Raji (cell line): ENCODE measurements around the gene KISS1.

Experiments
- POLR2A ChIP-seq: IDR thresholded peaks from 2 replicates; pipeline ENCODE4 v1.6.1; 2011; ENCODE audit warnings: low read depth, low read length, control low read depth; ENCODE audit not compliant: insufficient read depth

The KISS1 gene

GRCh38 chr1:204180133-204180532 lies 16.2 kb downstream of the KISS1 start:
- TF ChIP-seq POLR2A = no peak

- no peak for TF ChIP-seq POLR2A
Observed at GRCh38 chr1:204178487-204179281, 17.6 kb downstream of the KISS1 start.

- TF ChIP-seq POLR2A = no peak
Observed at GRCh38 chr1:204177133-204177532, 19.2 kb downstream of the KISS1 start.

- no peak for TF ChIP-seq POLR2A
Observed at GRCh38 chr1:204176049-204176448, 20.2 kb downstream of the KISS1 start.

- TF ChIP-seq POLR2A = no peak
Observed at GRCh38 chr1:204174958-204175357, 21.3 kb downstream of the KISS1 start.

- no peak for TF ChIP-seq POLR2A
Observed at GRCh38 chr1:204172404-204173029, 23.8 kb downstream of the KISS1 start.

GRCh38 chr1:204171751-204172178 lies 24.5 kb downstream of the KISS1 start:
- TF ChIP-seq POLR2A = no peak

- no peak for TF ChIP-seq POLR2A
Observed at GRCh38 chr1:204170494-204171155, 25.7 kb downstream of the KISS1 start.

GRCh38 chr1:204169858-204170257 lies 26.4 kb downstream of the KISS1 start:
- no peak for TF ChIP-seq POLR2A

- no peak for TF ChIP-seq POLR2A
Observed at GRCh38 chr1:204167730-204168129, 28.6 kb downstream of the KISS1 start.

GRCh38 chr1:204166219-204166618 lies 30.1 kb downstream of the KISS1 start, which contains the start of gene REN:
Gene REN, minus strand, starts transcription at chr1:204166337. Its CDS starts 44 bp downstream, at chr1:204166293.
- TF ChIP-seq POLR2A = no peak

- no peak for TF ChIP-seq POLR2A
Observed at GRCh38 chr1:204162494-204163074, 33.7 kb downstream of the KISS1 start.

GRCh38 chr1:204161609-204162493 lies 34.4 kb downstream of the KISS1 start:
- TF ChIP-seq POLR2A = no peak

- no peak for TF ChIP-seq POLR2A
Observed at GRCh38 chr1:204157962-204158361, 38.3 kb downstream of the KISS1 start.
